NCI-H1417 (cell line): ENCODE results near the gene PPP2R3A.
"Not testable (repeated sequence)": the region's sequence is repeated elsewhere in the genome, so short reads cannot be mapped to it uniquely, and the experiment has no call there.

Experiments used
- DNase-seq, 3 experiments: peaks; one replicate each; lab custom pipeline; 2025; lab: John Stamatoyannopoulos, UW

Gene PPP2R3A

DNA sequence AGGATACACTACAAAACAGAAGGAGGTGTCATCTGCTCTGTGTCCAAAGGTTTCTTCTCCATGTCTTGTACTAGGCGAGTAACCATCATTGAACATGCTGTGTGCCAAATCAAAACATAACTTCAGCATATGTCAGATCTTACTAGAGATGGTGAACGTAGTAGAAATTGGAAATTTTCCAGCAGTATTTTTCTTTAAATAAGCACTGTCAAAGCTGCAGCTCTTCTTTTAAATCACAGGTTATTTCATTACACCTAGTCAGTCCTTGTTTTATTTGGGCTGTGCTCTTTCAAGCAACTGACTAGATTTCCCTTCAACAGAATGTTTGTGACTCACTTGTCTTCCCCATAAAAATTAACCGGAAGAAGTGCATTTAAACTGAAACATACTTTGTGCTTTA lies 184.1 kb downstream of the PPP2R3A start:
- DNase-seq, result no peak

DNA sequence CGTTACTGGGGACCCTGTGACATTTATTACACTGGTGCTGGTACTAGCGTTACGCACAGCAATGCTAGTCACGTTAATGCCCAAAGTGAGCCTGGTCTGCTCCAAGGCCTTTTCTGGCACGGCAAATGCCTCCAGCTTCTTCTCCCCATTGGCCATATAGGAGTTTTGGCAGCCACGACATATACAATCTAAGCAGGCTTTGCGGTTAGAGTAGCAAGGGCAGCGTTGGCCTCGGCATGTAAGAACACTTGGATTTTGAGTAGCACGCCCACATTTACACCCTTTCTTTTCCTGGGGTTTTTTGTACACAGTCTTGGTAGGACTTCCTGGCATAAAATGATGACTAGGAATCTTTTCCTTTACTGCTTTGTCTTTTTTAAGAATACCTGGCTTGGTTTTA lies 185.7 kb downstream of the PPP2R3A start:
- no peak for DNase-seq

DNA sequence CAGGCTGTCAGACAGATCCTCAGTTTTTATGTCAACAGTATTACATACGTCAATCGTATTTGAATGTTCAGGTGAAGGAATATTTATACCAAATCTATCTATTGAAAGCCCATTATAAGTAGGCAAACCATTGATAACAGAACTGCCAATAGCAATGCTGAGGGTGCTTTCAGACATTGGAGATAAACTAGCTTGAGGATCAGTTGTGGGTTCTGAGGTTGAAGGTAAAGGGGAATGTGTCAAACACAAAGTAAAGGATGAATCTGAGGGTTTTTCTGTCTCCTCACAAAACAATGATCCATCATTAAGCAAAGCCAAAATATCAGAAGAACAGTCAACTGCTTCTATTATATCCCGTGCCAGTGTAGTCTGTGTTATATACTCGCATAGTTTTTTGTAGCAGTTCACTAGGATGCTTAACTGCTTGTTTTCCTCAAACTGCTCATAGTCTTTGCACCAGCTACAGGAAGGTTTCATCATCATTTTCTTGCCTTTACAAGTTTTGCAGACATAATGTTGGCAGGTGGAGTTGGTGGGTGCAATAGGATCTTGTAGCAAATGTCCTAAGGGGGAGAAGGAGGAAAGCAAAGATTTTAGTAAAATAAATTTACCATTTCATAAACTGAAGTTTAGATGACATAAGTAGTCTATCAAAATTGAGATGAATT lies 186.8 kb downstream of the PPP2R3A start:
- DNase-seq, result no peak

DNA sequence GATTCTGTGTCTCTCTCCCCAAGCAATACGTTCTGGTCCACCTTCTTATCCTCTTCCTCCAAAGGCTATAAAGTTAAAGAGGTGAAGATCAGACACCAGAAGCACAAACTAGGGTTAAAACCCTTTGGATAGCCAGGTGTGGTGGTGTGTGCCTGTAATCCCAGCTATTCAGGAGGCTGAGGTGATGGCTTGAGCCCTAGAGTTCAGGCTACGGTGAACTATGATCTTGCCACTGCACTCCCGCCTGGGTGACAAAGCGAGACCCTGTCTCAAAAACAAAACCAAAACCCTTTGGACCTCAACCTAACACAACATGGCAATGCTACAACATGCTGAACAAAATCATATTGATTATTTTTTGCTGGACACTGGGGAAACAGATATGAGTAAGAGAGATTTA lies 187.4 kb downstream of the PPP2R3A start:
- no peak for DNase-seq

DNA sequence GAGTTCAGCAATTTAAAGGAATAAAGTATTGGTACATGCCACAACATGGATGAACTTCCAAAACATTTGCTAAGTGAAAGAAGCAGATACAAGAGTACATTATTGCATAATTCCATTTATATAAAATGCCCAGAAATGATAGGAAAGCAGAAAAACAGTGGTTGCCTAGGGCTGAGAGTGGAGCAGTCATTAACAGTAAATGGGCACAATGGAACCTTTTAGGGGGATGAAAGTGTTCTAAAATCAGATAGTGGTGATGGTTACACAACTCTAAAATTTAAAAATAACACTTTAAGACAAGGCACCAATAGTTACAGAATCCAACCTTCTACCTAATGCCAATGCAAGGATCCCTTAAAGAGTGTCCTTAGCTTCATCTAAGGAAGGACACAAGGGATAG lies 196.0 kb downstream of the PPP2R3A start:
- DNase-seq, result no peak

DNA sequence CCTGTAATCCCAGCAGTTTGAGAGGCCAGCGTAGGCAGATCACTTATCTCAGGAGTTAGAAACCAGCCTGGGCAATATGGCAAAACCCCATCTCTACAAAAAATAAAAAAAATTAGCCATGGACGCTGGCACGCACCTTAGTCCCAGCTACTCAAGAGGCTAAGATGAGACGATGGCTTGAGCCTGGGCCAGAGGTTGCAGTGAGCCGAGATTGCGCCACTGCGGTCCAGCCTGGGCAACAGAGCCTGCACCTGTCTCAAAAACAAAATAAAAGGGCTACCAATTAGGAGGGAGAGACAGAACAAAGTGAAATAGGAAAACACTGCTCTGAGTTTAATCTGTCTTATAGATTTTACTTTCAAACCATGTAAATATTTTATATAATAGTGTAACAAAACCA lies 196.8 kb downstream of the PPP2R3A start:
- DNase-seq, result no peak

DNA sequence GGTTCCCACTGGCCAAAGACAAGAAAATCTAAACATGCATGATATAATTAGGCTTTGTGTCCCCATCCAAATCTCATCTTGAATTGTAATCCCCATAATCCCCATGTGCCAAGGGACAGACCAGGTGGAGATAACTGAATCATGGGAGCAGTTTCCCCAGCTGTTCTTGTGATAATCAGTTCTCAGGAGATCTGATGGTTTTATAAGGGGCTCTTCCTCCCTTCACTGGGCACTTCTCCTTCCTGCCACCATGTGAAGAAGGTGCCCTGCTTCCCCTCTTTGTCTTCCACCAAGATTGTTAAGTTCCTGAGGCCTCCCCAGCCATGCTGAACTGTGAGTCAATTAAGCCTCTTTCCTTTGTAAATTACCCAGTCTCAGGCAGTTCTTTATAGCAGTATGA lies 198.1 kb downstream of the PPP2R3A start:
- DNase-seq, result not testable (repeated sequence)

DNA sequence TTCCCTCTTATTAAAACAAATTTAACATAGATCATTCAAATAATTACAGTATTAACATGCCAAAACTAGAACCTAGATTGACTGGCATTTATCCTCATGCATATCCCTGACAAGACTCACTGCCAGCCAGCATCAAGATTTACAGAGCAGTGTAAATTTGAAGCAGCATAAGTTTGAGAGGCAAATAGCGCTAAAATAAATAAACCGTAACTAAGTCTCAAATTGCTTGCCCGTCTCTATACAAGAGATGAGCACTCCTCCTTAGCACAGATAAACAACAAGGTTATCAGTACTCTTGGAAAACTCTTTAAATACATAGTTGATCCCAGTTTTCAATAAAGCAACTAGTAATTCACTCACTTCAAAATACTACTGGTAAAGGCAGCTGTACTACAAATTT lies 201.0 kb downstream of the PPP2R3A start:
- peak; percentile 3 to 30 (median 14) for DNase-seq

DNA sequence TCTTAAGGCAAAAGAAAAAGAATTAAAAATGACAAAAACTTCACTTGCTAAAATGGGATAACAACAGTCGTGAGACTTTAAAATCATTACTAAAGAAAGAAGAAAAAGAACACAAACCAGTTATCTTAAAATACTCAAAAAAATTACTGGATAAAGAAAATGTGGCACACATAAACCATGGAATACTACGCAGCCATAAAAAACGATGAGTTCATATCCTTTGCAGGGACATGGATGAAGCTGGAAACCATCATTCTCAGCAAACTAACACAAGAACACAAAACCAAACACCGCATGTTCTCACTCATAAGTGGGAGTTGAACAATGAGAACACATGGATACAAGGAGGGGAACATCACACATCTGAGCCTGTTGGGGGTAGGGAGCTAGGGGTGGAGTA lies 202.7 kb downstream of the PPP2R3A start:
- not testable (repeated sequence) for DNase-seq

DNA sequence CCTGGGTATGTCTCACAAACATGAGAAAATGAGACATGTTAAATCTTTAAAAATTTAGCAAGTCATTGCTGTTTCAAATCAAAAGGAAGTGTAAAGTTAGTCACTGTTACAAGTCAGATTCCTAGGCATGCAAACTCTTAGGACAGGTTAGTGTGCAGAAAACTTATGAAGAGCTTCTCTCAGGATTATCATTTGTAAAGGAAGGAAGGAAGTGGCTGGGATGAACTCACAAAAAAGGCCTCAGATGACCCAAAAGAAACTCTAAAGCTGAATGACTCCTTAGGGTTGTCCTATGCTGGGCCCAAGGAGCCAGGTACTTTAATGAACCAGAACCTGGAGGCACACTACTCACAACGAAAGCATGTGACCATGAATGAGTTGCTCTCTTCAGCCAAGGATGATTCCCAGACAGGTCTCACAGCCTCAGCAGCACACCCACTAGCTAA lies 205.6 kb downstream of the PPP2R3A start:
- DNase-seq, result no peak

DNA sequence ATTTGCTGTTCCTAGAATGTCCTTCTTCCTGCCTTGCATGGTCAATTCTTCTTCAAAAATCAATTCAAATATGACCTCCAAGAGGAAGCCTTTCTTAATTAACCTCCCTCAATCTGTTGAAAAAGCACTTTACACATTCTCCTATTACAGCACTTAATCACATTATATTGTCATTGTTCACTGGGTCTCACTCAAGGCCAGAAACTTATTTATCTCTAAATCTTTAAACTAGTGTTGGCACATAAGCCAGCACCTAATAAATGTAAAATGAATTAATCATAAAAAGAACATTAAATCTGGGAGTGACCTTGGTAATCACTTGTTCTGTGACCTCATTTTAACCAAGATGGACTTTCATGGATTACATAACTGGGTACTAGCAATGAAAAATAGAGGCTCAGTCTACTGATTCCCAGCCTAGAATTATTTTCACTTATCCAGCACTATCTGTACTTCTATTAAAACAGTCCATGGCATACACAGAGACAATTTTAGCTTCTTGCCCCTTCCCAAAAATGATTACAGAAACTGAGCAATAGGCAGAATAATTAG lies 208.5 kb downstream of the PPP2R3A start:
- DNase-seq, result no peak

DNA sequence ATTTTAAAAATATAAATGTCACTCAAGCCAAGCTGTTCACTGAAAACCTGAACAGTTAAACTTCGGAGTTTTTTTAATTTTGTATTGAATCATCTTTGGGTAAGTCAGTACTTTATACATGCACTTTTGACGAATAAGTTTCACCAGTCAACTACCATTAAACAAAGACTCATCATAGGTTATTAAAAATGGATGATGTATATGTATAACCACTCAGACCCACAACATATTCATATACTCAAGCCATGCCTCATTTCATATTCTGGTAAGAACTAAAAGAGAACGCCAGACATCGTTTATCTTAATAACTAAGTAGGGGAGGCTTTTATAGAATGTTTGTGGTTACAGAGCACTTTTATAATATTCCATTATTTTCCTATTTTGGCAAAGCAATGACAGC lies 212.3 kb downstream of the PPP2R3A start:
- DNase-seq, result no peak

DNA sequence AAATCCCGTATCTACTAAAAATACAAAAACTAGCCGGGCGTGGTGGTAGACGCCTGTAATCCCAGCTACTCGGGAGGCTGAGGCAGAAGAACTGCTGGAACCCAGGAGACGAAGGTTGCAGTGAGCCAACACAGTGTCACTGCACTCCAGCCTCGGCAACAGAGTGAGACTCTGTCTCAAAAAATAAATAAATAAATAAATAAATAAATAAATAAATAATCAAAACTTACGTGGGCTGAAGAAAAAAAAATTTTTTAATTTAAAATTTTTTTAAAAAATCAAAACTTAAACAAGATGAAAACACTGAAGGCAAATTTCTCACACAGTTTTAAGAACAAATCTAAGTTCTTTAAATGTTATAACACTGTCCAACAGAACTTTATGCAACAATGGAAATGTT lies 216.2 kb downstream of the PPP2R3A start:
- DNase-seq, result no peak

DNA sequence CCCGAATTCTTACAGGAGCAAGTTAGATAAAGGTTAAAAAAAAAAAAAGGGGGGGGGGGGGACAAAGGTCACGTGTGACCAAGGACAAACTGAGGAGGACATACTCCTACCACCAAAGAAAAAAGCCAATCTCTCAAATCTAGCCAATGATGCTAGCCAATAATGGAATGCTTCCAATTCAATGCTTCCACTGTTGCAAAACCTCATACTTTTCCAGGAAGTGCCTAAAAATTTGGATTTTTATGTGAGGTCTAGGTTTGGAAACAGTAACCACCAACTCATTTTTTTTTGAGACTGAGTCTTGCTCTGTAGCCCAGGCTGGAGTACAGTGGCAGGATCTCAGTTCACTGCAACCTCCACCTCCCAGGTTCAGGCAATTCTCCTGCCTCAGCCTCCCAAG lies 219.2 kb downstream of the PPP2R3A start:
- DNase-seq, result no peak

DNA sequence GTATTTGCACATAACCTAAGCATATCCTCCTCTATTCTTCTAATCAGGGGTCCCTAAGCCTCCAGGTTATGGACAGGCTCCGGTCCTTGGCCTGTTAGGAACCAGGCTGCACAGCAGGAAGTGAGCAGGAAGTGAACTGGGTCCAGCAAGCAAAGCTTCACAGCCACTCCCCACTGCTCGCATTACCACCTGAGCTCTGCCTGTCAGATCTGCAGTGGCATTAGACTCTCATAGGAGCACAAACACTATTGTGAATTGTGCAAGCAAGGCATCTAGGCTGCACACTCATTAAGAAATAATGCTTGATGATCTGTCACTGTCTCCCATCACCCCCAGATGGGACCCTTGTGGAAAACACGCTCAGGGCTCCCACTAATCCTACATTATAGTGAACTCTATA lies 220.8 kb downstream of the PPP2R3A start:
- peak in 1 of 3 experiments; percentile 12 for DNase-seq

DNA sequence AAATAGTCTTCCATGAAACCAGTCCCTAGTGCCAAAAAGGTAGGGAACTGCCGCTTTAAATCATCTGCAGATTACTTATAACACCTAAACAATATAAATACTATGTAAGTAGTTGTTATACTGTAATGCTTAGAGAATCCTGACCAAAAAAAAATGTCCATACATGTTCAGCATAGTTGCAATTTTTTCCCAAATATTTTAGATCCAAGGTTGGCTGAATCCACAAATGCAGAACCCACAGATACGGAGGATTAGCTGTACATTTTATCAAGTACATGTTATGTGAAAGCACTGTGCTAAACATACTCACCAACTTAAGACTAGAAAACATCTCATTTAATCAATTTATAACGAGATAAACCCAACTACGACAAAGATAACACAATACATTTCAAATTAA lies 221.3 kb downstream of the PPP2R3A start:
- no peak for DNase-seq

DNA sequence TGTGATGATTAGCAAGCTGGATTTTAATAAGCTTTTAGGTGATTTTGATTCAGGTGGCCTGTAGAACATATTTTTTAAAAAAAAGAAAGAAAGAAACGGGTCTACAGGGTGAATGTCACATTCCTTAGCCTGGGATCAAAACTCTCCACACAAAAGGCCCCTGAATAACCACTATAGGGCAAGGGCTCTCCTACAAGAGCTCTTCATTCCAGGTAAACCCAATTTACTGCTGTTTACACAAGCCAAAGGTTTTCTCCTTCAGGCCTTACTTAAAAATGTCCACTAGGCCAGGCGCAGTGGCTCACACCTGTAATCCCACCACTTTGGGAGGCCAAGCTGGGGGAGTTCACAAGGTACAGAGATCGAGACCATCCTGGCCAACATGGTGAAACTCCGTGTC lies 222.3 kb downstream of the PPP2R3A start:
- no peak for DNase-seq

DNA sequence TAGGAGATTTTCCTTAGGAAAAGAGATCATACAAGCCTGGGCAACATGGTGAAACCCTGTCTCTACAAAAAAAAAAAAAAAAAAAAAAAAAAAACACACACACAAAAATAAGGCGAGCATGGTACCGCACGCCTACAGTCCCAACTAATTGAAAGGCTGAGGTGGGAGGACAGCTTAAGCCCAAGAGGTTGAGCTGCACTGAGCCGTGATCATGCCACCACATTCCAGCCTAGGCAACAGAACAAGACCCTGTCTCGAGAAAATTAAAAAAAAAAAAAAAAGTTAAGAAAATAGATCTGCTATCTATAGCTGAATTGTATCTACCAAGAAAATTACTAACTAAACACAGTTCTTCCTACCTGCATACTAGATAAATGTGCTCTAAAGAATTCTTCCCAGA lies 223.5 kb downstream of the PPP2R3A start:
- DNase-seq, result no peak

DNA sequence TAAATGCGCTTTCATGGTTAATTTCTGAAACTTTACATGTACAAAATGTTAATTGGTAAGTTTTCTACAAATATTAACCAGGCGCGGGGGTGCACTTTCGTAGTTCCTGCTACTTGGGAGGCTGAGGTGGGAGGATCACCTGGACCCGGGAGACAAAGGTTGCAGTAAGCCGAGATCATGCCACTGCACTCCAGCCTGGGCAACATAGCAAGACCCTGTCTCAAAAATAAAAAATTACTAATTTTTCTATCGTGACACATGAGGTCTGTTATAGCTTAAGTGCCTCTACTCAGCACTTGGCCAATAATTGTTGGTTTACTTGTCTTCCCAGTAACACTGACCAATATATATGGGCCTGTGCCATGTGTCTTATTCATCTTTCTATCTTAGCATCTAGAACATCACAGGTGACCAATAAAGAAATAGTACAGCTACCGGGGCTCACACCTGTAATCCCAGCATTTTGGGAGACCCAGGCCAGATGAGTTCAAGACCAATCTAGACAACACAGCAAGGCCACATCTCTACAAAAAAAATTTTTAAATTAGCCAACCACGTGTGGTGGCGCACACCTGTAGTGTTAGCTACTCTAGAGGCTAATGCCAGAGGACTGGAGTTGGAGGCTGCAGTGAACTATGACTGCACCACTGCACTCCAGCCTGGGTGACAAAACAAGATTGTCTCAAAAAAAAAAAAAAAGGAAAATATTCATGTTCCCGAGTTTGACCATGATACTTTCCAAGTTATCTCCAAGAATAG lies 224.5 kb downstream of the PPP2R3A start:
- DNase-seq, result no peak

DNA sequence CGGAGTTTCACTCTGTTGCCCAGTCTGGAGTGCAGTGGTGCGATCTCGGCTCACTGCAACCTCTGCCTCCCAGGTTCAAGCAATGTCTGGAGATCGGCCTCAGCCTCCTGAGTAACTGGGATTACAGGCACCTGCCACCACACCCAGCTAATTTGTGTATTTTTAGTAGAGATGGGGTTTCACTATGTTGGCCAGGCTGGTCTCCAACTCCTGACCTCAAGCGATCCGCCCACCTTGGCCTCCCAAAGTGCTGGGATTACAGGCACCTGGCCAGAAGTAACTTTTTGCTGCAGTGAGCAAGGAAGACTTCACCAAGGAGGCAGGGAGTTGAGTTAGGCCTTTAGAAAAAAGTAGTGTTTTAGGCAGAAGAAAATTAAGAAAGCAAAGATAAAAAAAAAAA lies 226.7 kb downstream of the PPP2R3A start:
- not testable (repeated sequence) for DNase-seq

DNA sequence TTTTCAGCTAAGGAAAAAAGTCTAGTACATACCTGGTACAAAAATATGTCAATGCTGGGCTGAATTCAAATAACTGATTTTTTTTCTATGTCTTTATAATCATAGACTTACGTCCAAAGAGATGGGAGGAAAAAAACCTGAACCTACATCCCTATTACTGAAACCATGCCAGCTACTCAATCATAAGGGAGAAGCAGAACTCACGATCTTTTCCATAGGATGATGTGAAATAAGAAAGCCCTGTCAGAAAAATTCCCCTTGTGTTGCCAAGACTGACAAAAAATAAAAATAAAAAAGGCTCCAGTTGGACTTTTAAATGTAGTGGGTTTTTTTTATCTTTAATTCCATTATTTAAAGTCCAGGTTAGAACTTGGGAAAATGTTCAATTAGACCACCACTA lies 227.3 kb downstream of the PPP2R3A start:
- DNase-seq, result peak in 1 of 3 experiments; percentile 23

DNA sequence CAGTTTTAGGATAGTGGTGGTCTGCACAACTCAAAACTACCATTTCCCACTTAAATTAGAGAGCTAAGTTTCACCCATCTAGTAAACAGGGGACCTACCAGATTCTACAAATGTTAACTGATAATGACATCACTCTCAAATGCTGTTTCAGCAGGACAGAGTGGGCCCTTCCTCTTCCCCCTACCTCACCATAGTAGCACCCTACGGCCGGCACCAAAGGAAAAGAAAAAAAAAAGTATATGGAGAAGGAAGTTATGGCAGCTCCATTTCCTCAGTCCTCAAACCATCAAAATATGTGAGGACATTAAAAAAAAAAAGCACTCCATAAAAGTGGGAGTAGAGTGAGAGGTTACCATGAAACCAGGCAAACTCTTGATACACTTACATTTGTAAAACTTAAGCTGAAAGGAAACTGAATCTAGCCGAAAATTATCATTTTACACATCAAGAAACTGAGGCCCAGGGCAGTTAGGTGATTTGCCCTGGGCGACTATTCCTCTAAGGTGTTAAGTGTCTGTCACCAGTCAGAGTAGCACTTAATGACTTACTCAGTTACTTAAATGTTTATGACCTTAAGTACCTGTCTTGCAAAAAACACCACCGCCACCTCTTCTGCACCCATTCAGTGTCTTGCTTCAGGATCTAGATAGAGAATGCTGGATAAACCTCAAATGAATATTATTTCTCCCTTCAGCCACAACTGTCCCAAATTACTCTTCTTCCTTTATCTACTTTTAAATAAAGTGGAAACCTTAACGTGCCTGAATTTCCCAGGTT lies 227.9 kb downstream of the PPP2R3A start:
- DNase-seq, result peak; percentile 17 to 52 (median 20)
